GM21526 (cell line): ENCODE results near the gene KIF3A.

Experiments
- ATAC-seq: cut with Tn5 transposase; IDR thresholded peaks from one replicate; pipeline ENCODE4 v1.9.1; 2021; ENCODE audit warnings: moderate library complexity; ENCODE audit not compliant: unreplicated experiment, low FRiP score

The KIF3A gene

DNA sequence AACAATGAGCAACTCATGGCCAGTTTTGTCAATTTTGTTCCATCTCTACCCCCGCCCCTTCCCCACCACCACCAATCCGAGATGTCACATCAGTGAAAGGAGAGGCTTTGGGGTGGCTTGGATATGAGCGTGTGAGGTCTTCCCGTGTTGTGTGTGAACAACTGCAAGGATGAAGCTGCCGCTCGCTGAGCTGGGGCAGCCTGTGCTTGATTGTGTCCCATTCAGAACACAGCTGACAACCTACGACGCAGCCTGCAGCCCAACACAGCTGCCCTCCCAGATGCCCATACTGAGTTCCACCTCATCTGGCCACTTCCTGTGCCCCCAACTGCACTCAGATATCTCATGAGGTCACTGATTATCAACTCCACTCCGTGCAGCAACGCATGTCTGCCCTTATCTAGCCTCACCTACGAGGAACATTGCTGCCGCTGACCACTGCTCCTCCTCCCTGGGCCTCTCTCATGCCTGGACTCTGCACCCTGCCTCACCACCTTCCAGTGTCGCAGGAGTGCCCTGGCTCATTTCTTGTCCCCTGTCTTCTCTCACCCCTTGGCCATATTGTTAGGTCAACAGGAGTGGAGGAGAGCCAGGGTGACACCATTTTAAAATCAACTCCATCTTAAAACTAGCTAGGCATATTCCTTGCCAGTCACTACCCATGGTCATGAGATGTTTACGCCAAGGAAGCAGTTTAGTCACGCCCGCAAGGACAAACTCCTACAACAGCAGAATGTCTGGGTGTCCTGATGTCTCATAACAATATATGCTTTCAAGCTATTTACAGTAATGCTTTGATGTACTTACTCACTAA lies 70.8 kb downstream of the KIF3A start:
- no peak for ATAC-seq

DNA sequence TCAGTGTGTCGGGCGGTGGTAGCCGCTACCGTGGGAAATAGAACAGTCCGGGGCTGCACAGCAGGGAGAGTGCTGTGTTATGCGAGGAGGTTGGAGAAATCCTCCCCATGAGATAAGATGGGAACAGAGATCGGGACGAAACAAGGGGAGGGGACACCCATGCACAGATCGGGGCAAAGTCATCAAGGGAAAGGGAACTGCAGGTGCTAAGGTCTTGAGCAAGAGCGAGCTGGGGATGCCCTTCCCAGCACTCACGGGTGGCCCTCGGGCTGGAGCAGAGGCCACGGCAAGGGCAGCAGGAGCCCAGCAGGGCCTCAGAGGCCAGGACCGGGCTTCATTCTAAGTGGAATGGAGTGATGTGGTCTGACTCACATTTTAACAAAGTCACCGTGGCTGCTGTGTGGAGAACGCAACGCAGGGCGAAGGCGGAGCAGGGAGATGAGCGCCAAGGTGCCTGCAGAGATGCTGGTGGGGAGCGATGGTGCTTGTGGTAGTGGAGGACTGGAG lies 71.7 kb downstream of the KIF3A start:
- no peak for ATAC-seq

DNA sequence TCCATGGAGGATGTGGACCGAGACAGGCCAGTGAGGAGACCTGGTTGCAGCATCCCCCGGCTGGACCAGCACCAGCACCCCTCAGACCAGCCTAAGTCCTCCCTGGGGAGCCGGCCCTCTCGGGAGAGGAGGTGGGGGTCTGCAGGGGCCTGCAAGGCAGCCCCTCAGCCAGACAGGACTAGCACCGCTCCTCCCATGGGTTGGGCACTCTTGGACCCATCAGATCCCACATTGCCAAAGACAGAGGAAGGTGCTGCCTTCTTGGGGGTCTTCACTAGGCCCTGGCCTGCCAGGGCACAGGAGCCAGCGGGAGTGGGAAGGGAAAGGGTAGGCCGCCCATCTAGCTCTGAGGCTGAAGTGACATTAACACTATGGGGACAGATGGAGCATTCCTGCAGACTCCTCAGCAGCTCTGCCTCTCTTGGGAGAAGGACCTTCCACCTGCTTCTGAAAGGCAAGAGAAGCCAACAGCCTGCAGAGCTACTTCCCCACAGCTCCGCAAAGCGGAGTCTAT lies 72.6 kb downstream of the KIF3A start:
- no peak for ATAC-seq

DNA sequence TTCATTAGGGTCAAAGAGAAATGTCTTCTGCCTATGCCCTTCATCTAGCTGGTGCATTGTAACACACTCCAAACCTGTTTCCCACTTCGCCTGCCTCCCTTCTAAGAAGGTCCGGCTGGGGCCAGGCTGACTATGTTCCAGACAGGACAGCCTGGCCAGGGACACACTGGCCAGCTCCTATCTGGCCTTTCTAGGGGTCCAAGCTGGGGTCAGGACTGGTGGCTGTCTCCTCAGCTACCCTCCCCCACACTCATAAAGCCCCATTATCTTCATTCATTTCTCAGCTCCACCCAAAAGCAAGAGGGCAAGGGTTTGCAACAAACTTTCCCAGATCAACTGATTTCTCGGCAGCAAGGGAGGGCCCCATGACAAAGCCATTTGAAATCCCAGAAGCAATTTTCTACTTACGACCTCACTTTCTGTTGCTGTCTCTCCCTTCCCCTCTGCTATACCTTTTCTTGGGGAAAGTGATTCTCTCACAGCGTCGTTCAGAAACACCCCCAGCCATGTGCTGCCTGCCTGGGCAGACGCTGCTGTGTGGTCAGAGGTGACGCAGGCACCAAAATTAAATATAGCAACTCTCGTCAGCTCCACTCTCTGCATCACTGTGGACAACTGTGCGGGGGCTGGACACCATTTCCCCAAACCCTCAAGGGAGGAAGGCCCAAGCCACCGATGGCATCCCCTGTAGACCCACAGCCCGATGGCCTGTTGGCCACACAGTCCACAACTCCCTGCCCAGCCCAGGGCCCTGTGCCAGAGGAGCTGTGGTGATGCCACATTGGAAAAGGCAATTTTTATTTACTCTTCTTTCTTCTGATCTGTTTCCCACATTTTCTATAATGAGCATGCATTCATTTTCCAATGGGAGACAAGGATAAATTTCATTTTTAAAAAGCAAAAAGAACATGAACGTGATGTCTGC lies 73.3 kb downstream of the KIF3A start:
- ATAC-seq = peak; percentile 29

DNA sequence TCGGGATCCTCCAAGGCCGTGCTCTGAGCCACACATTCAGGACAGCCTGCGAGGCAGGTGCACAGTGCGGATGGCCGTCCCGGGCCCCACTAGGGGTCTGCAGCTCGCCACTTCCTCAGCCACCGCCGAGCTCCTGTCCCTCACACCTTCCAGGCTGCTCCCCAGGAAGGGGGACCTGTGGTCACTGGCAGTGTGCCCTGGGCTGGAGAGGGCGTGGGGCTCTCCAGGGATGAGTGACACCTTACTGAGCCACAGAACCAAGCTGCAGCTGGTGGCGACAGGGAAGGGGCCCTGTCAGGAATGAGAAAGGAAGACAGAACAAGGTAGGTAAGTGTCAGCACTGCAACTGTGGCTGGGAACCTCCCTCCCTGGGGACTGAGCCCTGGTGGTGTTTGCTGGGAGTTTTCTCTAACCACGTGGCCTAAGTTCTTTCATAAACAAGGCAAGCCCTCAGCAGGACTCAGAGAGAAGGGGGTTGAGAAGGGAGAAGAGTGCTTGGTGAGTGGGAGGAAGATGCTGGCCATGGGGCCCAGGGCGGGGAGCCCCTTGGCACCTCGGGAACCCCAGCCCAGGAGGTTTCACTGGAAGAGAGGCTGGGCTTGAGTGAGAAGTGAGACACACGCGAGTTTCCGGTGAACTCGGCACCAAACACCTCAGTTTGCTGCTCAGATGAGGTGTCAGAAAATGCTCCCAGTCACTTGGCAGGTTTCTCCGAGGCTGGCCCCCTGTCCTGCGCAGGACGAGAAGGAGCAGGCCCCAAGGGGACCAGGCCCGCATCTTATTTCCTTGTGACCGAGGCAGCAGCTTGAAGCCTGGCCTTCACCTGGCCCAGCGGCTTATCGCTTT lies 74.2 kb downstream of the KIF3A start:
- peak; percentile 55 for ATAC-seq

DNA sequence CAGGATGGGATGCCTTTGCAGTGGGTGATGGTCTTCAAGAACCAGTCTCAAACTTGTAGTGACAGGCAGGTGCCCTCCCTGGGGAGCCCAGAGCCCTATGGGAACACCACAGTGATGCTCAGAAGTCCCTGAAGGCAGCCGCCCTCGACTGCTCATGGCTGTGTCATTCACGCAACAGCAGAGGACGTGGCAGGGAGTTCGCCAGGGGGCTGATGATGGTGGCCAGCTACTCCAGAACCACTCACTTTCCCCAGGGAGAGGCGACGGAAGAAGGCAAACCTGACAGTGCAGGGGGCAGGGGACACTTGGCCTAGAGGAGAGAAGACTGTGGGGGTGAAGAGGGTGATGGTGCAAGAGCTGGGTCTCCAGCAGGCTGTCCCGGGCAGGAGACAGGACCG lies 75.3 kb downstream of the KIF3A start:
- ATAC-seq = no peak

DNA sequence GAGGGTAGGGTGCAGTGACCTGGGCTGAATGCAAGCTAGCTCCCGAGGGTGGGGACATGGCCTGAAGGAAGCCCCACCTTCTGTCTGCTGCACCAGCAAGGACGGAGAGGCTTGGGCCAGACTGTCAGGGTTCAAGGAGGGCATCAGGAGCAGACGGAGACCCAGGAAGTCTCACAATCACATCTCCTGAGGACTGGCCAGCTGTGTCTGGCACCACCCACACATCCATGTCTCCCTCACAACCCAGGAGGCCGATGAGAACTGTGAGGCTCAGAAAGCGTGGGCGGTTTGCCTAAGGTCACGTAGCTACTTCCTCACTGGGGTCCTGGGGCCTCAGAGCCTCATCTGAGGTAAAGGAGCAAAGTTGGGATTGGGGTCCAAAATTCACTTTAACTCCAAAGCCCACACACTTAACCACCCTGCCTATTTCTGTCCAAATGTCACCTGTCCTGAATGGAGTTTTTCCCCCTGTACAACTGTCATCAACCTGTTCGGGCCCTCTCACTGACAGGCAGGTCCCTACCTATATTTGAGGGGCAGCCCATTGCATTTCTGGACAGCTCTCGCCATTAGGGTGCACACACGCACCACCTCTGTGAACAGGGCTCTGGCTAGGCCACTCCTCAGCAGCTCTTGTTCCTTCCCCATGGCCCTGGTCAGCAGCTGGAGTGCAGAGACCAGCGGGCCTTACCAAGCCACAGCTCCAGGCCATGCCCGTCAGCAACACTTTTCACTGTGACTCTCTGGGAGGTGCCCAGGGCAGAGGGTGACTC lies 75.9 kb downstream of the KIF3A start:
- peak; percentile 27 for ATAC-seq

DNA sequence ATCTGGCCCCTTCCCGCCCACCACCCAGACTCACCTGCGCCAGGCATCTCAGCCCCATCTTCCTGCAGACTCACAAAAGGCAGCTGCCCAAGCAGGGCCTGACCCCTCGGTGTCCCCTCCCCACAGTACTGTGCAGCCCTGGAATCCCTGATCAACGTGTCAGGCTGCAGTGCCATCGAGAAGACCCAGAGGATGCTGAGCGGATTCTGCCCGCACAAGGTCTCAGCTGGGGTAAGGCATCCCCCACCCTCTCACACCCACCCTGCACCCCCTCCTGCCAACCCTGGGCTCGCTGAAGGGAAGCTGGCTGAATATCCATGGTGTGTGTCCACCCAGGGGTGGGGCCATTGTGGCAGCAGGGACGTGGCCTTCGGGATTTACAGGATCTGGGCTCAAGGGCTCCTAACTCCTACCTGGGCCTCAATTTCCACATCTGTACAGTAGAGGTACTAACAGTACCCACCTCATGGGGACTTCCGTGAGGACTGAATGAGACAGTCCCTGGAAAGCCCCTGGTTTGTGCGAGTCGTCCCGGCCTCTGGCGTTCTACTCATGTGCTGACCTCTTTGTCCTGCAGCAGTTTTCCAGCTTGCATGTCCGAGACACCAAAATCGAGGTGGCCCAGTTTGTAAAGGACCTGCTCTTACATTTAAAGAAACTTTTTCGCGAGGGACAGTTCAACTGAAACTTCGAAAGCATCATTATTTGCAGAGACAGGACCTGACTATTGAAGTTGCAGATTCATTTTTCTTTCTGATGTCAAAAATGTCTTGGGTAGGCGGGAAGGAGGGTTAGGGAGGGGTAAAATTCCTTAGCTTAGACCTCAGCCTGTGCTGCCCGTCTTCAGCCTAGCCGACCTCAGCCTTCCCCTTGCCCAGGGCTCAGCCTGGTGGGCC lies 77.5 kb downstream of the KIF3A start:
- no peak for ATAC-seq

DNA sequence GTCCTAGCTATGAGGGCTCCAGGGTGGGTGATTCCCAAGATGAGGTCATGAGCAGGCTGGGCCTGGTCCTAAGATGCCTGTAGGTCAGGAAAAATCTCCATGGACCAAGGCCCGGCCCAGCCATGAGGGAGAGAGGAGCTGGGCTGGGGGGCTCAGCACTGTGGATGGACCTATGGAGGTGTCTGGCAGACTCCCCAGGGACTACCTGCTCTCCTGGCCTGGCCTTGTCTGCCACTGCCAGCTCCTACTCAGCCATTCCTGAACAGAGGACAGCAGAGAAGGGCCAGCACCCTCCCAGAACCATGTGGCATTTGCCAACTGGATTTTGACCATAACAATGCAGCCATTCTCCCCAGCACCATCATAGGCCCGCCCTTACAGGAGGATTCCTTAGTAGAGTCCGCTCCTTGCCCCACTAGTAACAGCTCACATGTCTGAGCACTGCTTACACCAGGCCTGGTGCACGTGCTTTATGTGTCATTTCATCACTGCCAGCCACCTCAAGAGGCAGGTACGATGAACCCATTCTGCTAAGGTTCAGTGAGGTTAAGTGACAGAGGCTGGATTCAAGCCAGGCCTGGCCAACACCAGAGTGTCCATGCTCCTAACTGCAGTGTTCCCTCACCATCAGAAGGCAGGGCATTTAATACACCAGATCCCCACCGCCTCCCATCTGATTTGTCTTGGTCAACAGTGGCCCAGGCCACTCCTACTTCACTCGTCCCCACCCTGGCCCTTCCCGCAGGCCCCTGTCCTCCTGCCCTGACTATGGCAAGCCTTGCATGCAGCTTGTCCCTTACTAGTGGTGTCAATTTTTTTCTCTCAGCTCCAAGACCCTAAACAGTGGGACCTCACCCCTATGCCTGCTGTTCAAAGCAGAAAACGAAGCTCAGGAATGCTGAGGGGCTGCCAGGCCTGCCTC lies 78.7 kb downstream of the KIF3A start:
- no peak for ATAC-seq

DNA sequence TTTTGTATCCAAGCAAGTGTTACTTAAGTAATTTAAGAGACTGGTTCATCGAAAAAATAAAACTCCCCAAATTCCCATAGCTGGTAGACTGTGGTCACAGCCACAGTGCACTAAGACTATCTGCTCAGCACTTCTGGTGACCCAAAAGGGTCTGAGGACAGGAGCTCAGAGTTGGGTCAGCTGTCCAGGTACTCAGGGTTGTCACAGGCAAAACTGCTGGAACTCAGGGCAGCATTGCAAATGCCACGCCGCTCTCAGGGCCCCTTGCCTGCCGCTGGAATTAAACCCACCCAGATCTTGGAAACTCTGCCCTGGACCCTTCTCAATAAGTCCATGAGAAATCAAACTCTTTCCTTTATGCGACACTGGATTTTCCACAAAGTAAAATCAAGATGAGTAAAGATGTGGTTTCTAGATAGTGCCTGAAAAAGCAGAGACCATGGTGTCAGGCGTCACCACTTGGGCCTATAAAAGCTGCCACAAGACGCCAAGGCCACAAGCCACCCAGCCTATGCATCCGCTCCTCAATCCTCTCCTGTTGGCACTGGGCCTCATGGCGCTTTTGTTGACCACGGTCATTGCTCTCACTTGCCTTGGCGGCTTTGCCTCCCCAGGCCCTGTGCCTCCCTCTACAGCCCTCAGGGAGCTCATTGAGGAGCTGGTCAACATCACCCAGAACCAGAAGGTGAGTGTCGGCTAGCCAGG lies 79.5 kb downstream of the KIF3A start, which contains the start of gene IL13:
Gene IL13 (plus strand): TSS at position 498 of the 705 bp plus-strand sequence. CDS start 14 bp downstream, at position 512.
- ATAC-seq = no peak

DNA sequence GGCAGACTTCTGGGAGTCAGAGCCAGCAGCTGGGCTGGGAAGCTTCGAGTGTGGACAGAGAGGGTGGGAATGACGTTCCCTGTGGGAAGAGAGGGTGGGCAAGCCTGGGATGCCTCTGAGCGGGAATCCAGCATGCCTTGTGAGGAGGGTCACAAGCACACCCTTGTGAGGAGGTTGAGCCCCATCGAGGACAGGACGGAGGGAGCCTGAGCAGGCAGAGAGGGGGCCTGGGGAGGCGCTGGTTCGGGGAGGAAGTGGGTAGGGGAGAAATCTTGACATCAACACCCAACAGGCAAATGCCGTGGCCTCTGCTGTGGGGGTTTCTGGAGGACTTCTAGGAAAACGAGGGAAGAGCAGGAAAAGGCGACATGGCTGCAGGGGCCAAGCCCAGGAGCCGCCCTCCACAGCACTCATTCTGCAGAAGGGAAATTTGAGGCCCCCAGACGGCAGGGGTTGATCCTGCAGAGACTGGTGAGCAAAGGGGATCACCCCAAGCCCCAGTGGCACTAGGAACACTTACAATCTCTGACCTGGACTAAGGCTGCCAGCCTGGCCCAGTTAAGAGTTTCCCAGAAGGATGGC lies 80.5 kb downstream of the KIF3A start:
- no peak for ATAC-seq

DNA sequence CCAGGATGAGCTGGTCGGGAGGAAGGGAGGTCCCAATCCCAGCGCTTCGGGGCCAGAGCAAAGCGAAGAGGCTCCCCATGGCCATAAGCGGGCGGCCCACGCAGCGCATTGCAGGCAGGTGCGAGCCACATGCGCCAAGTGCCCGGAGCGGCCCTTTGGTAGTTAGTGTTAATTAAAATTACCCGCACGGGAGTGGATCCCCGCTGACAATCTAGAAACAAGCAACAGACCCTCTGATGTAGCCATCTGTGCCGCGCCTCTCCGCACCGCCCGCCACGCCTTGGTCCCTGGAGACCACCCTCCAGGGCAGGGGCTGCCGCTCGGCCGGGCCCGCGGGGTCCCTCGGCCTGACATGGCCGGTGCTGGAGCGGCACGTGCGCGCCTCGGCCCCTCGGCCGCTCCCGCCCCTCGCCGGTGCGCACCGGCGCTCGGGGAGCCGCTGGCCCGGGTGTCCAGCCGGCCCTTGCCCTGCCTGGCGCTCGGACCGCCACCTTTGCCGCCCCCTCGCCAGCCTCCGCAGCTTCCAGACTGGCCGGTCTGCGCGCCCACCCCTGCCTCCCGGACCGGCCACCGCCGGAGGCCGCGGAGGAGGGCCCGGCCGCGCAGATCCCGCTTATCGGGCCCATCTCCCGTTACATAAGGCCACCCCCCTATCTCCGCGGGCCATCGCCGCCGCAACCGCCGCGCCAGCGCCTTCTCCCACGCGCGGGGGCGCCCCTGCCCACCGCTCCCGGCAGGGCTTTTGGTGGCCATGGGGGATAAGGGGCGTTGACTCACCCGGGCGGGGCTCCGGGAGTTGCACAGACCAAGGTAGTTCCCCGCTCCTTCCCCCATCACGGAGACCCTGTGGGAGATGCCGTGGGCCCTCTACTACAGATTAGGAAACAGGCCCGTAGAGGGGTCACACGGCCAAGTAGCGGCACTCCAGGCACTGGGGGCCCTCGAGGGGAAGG lies 81.2 kb downstream of the KIF3A start:
- ATAC-seq = no peak

DNA sequence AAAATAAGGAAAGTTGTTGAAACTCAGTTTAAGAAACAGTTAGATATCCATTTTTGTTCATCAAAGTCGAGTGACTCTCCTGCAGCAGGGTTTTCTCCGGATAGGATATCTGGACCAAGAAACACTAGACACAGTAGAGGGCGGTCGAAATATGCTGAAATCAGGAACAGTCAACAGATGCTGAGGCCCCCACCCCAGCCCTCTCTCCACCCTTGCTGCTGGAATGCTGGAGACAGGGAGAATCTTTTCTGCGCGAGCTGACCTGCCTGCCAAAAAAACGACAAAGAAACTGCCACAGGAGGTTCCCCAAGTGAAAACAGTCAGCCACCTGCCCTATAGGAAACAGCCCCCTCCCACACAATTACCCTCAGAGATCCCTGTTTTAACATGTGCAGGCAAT lies 83.6 kb downstream of the KIF3A start:
- ATAC-seq = no peak

DNA sequence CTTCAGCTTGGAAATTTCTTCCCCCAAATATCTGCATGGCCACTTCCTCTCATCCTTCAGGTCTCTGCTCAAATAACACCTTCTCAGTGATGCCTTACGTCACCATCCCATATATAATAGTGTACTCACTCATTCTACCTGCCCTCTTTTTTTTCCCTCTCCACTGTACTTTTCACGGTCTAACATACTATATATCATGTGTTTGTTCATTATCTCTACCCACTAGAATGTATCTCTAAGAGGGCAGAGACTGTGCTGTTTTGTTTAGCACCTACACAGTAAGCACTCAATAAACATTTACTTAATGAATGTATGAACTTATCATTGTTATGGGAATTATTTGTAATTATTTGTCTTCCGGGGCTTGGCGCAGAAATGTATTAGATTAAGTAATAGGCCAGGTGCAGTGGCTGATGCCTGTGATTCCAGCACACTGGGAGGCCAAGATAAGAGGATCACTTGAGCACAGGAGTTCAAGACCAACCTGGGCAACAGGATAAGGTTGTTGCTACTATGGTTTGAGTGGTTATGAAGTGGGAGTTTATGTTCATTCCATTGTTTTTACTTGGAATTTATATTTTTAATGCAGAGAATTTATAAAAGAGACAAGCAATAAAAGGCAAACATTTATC lies 85.4 kb downstream of the KIF3A start:
- ATAC-seq = no peak

DNA sequence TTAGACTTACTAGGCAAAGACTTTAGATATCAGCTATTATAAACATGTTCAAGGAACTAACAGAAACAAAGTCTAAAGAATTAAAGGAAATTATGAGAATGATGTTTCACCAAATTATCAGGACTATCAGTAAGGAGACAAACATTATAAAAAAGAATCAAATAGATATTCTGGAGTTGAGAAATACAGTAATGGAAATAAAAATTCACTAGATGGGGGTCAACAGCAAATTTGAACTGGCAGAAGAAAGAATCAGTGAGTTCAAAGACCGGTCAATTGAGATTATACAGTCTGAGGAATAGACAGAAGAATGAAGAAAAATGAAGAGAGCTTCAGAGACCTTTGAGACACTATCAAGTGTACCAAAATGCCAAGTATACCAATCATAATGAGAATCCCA lies 89.0 kb downstream of the KIF3A start:
- no peak for ATAC-seq
